OCI-LY7 (cell line): Measurements from ENCODE around the gene FRAS1. TPM values are rescaled to one million over a fixed set of nuclear protein-coding genes. Genes with fewer than 3 reads are reported as not detected.

Experiments
- BruUV-seq: library from RNA; stranded (reverse); fragments of 400-500 nt; replicated peaks from 2 replicates; lab custom pipeline; 2021; lab: Mats Ljungman, UMichigan
- CTCF ChIA-PET: fragments of 300-600 bp; sonication (Branson Sonifier 250); formaldehyde crosslinking; loops from one replicate; lab custom pipeline; 2022; ENCODE audit warnings: antibody characterized with exemption; ENCODE audit not compliant: unreplicated experiment; lab: Charles Lee
- POLR2A ChIA-PET: fragments of 300-600 bp; sonication (Branson Sonifier 250); formaldehyde crosslinking; loops from one replicate; lab custom pipeline; 2022; ENCODE audit warnings: antibody characterized with exemption; lab: Charles Lee
- DNase-seq: peaks from one replicate; pipeline ENCODE4 v3.0.0-alpha.2; 2015; ENCODE audit warnings: low spot score
- H2AFZ ChIP-seq: fragments of 200-600 bp; sonication (generic), shearing (Covaris generic); 2 replicates; pipeline ENCODE4 v1.6.1; 2014; ENCODE audit warnings: mild to moderate bottlenecking, antibody characterized with exemption, low read length, moderate library complexity
- H3K27ac ChIP-seq: fragments of 200-600 bp; sonication (generic); 2 replicates; pipeline ENCODE4 v1.5.1; 2014; ENCODE audit warnings: mixed run types, low read depth, mild to moderate bottlenecking, moderate library complexity, low read length, inconsistent platforms; ENCODE audit not compliant: poor library complexity, severe bottlenecking
- H3K36me3 ChIP-seq: fragments of 200-600 bp; sonication (generic); 2 replicates; pipeline ENCODE4 v1.6.1; 2014; ENCODE audit warnings: mild to moderate bottlenecking, antibody characterized with exemption, low read length, moderate library complexity, mixed read lengths; ENCODE audit not compliant: insufficient read depth
- H3K4me1 ChIP-seq: fragments of 200-600 bp; sonication (generic); 2 replicates; pipeline ENCODE4 v1.5.1; 2014; ENCODE audit warnings: mild to moderate bottlenecking, low read length; ENCODE audit not compliant: insufficient read depth, poor library complexity, severe bottlenecking
- H3K4me2 ChIP-seq: fragments of 200-600 bp; sonication (generic); 2 replicates; pipeline ENCODE4 v1.6.1; 2014; ENCODE audit warnings: mild to moderate bottlenecking, low read length
- H3K4me3 ChIP-seq: fragments of 200-600 bp; sonication (generic); 2 replicates; pipeline ENCODE4 v1.5.1; 2014; ENCODE audit warnings: mild to moderate bottlenecking, low read depth, low read length; ENCODE audit not compliant: poor library complexity, severe bottlenecking
- H3K79me2 ChIP-seq: fragments of 200-600 bp; sonication (generic); 2 replicates; pipeline ENCODE4 v1.6.1; 2016; ENCODE audit warnings: low read depth, mild to moderate bottlenecking, low read length, moderate library complexity, mixed read lengths; ENCODE audit not compliant: insufficient read depth
- H3K9me2 ChIP-seq: fragments of 200-600 bp; sonication (generic); 2 replicates; pipeline ENCODE4 v1.6.1; 2016; ENCODE audit warnings: mild to moderate bottlenecking, low read length, mixed read lengths; ENCODE audit not compliant: insufficient read depth
- H3K9me3 ChIP-seq: fragments of 200-600 bp; sonication (generic); 2 replicates; pipeline ENCODE4 v1.6.1; 2014; ENCODE audit warnings: mild to moderate bottlenecking, mixed run types, low read length, mixed read lengths
- H4K20me1 ChIP-seq: fragments of 200-600 bp; sonication (generic); 2 replicates; pipeline ENCODE4 v1.6.1; 2014; ENCODE audit warnings: mild to moderate bottlenecking, antibody characterized with exemption, low read length, moderate library complexity, mixed read lengths; ENCODE audit not compliant: insufficient read depth
- EZH2phosphoT487 ChIP-seq: fragments of 200-600 bp; sonication (generic); IDR thresholded peaks from 2 replicates; pipeline ENCODE4 v1.6.1; 2018; ENCODE audit warnings: low read depth, borderline replicate concordance, mild to moderate bottlenecking, mixed run types, antibody characterized with exemption, low read length, moderate library complexity, mixed read lengths
- intact Hi-C: fragments of 100-400 bp; cut with micrococcal nuclease; formaldehyde crosslinking; loops from one replicate; pipeline ENCODE4 v1.10.0; 2022; ENCODE audit not compliant: unreplicated experiment
- total RNA-seq, 2 experiments: library from RNA; depleted of rRNA in 1 of 2; stranded (reverse); fragments of >200 nt in 1 of 2; shearing (Covaris generic) in 1 of 2; gene quantifications; 2 replicates each; pipeline ENCODE4 v1.2.3, GENCODE V29; 2014 to 2022
- TF ChIP-seq, protein P1 (sequence below): fragments of 200-600 bp; sonication (generic); conservative IDR thresholded peaks from 2 replicates; pipeline ENCODE4 v1.5.1; 2014; ENCODE audit warnings: mild to moderate bottlenecking, antibody characterized with exemption, low read length, moderate library complexity, mixed read lengths

The FRAS1 gene
- total RNA-seq, 2 experiments from 2014 or later = 0.19 to 0.30 TPM

DNA sequence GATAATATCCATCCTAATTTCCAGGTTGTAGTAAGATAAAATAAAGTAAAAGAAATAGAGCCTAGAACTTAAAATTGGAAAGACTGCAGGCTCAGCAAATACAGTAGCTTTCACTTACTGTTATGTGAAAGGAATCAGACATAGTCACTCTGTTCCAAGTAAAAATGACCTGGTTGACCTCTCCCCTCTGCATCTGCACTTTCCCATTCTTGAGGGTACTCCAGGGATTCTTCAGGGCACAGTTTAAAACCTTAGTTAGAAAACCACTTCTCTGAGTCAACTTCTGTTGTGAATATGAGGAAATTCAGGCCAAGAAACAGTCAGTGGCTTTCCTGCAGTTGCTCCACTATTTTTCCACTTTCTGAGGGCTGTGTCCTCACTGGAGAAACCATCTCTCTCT lies 42.9 kb downstream of the FRAS1 start:
- no peak overlapping the region for H3K27ac ChIP-seq
- no peaks in the 10 kb centered on the region for H3K9me2 ChIP-seq
- H3K9me3 ChIP-seq = no peaks in the 10 kb centered on the region
- no peak for DNase-seq
- H3K4me1 ChIP-seq = no peaks in the 10 kb centered on the region
- no peaks in the 10 kb centered on the region for H3K36me3 ChIP-seq
- no peak overlapping the region for H3K4me2 ChIP-seq
- H4K20me1 ChIP-seq = no peaks in the 10 kb centered on the region
- ChIA-PET POLR2A (interaction anchor here (0.6 kb wide), 1 partner anchor 22 kb away, joined by 3 read pairs; no protein-coding TSS in a partner anchor), CTCF (no interaction called here)
- H3K79me2 ChIP-seq = no peaks in the 10 kb centered on the region
- no peak overlapping the region for H2AFZ ChIP-seq
- H3K4me3 ChIP-seq = no peak overlapping the region
- BruUV-seq = no TSS peak
- no peak for TF ChIP-seq EZH2phosphoT487
- intact Hi-C loops = no loop called here

DNA sequence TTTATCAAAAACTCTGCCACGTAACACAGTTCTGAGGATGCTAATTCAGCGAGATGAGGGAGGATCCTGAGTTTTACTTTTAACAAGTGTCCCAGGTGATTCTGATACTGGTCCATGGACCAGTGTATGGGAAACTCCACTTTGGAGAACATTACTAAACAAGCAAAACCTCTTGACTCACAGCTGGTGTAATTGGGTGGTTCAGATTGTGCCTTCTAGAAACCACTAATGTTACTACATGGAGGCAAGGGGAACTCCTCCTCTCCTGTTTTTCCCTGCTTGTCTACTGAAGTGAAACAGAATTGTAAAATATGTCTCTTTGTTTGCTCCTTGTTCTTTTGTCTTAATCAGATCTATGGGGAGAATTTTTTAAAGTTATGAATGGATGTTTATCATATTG lies 62.6 kb downstream of the FRAS1 start:
- ChIA-PET POLR2A (interaction anchor here (0.7 kb wide), 1 partner anchor 29 kb away, joined by 3 read pairs; no protein-coding TSS in a partner anchor), CTCF (no interaction called here)
- TF ChIP-seq, protein P1, sequence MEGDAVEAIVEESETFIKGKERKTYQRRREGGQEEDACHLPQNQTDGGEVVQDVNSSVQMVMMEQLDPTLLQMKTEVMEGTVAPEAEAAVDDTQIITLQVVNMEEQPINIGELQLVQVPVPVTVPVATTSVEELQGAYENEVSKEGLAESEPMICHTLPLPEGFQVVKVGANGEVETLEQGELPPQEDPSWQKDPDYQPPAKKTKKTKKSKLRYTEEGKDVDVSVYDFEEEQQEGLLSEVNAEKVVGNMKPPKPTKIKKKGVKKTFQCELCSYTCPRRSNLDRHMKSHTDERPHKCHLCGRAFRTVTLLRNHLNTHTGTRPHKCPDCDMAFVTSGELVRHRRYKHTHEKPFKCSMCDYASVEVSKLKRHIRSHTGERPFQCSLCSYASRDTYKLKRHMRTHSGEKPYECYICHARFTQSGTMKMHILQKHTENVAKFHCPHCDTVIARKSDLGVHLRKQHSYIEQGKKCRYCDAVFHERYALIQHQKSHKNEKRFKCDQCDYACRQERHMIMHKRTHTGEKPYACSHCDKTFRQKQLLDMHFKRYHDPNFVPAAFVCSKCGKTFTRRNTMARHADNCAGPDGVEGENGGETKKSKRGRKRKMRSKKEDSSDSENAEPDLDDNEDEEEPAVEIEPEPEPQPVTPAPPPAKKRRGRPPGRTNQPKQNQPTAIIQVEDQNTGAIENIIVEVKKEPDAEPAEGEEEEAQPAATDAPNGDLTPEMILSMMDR = no peak
- no peak for TF ChIP-seq EZH2phosphoT487
- no peaks in the 10 kb centered on the region for H3K9me3 ChIP-seq
- H3K9me2 ChIP-seq = no peaks in the 10 kb centered on the region
- intact Hi-C loops = no loop called here
- H3K4me3 ChIP-seq = no peak overlapping the region
- H3K79me2 ChIP-seq = no peaks in the 10 kb centered on the region
- no TSS peak for BruUV-seq
- no peak overlapping the region for H3K27ac ChIP-seq
- H4K20me1 ChIP-seq = no peaks in the 10 kb centered on the region
- no peaks in the 10 kb centered on the region for H3K4me1 ChIP-seq
- H2AFZ ChIP-seq = no peak overlapping the region
- no peak for DNase-seq
- no peaks in the 10 kb centered on the region for H3K36me3 ChIP-seq
- no peak overlapping the region for H3K4me2 ChIP-seq

DNA sequence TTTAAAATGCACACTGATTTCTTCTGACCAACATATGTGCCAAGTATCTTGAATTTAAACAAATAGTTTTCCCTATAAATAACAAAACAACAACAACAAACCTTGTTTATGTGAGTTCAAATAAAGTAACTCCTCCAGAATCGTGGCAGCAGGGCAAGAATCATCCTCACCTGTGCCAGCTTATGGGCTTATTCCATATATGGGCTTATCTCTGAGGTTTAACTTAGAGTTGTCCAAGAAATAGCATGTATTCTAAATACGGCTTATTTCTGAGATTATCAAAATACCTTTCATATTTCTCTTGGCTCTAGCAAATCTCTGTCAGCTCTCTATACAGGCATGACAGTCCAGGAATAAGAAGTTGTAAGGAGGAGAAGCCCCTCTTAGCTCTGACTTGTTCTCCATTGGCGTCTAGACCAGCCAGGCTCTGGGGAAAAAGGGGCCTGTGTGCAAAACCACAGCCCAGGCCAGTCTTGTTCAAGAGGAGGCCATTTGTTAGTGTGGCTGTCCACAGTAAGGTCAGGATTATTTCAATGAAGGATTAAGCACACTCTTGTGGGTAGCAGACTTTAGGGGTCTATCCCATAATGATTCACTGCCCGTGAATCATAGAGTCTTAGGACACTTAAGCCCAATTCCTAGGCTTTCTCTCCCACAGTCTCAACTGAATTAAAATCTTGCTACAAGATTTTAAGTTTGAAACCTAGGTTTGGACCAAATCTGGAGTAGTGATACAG lies 63.2 kb downstream of the FRAS1 start:
- Histone ChIP-seq H3K27ac (no peak overlapping the region), H3K36me3 (no peaks in the 10 kb centered on the region), H3K4me1 (no peaks in the 10 kb centered on the region), H3K9me3 (no peaks in the 10 kb centered on the region), H3K9me2 (no peaks in the 10 kb centered on the region), H2AFZ (no peak overlapping the region), H4K20me1 (no peaks in the 10 kb centered on the region), H3K79me2 (no peaks in the 10 kb centered on the region), H3K4me3 (no peak overlapping the region), H3K4me2 (no peak overlapping the region)
- ChIA-PET CTCF (no interaction called here), POLR2A (interaction anchor here (0.7 kb wide), 2 partner anchors 29 to 1985 kb away, joined by 3 read pairs; no protein-coding TSS in a partner anchor)
- DNase-seq = no peak
- TF ChIP-seq, protein P1 = no peak
- intact Hi-C loops = no loop called here
- no TSS peak for BruUV-seq
